GM18858 (cell line): Measurements from ENCODE around the gene RSPH6A.
A peak's percentile ranks its signal among the peaks of the same experiment; 100 is the strongest.

Source experiments
- ATAC-seq: cut with Tn5 transposase; IDR thresholded peaks from one replicate; pipeline ENCODE4 v1.9.1; 2021; ENCODE audit not compliant: unreplicated experiment

RSPH6A gene

GRCh38 chr19:45825917-45826893 lies 11.1 kb upstream of the RSPH6A start:
- no peak for ATAC-seq

- ATAC-seq = no peak
Measured at GRCh38 chr19:45825263-45825605, 10.1 kb upstream of the RSPH6A start.

GRCh38 chr19:45824531-45825262 lies 9.6 kb upstream of the RSPH6A start:
- no peak for ATAC-seq

- no peak for ATAC-seq
Measured at GRCh38 chr19:45824041-45824471, 8.9 kb upstream of the RSPH6A start.

- no peak for ATAC-seq
Measured at GRCh38 chr19:45823182-45823581, 8.1 kb upstream of the RSPH6A start.

- no peak for ATAC-seq
Measured at GRCh38 chr19:45822716-45823115, 7.6 kb upstream of the RSPH6A start.

GRCh38 chr19:45821570-45821969 lies 6.5 kb upstream of the RSPH6A start:
- ATAC-seq = no peak

- ATAC-seq = no peak
Measured at GRCh38 chr19:45821103-45821521, 6.0 kb upstream of the RSPH6A start.

GRCh38 chr19:45820413-45821102 lies 5.5 kb upstream of the RSPH6A start:
- no peak for ATAC-seq

GRCh38 chr19:45819769-45820168 lies 4.7 kb upstream of the RSPH6A start:
- ATAC-seq = no peak

GRCh38 chr19:45817725-45818301 lies 2.7 kb upstream of the RSPH6A start:
- ATAC-seq = no peak

- peak; percentile 73 for ATAC-seq
Measured at GRCh38 chr19:45817010-45817724, 2.1 kb upstream of the RSPH6A start.

GRCh38 chr19:45816236-45817009 lies 1.3 kb upstream of the RSPH6A start:
- ATAC-seq = no peak

- no peak for ATAC-seq
Measured at GRCh38 chr19:45815481-45816216, 541 bp upstream of the RSPH6A start.

GRCh38 chr19:45814166-45814780 lies 835 bp downstream of the RSPH6A start:
- no peak for ATAC-seq

GRCh38 chr19:45812297-45812696 lies 2.8 kb downstream of the RSPH6A start:
- ATAC-seq = no peak

GRCh38 chr19:45809643-45810159 lies 5.4 kb downstream of the RSPH6A start:
- ATAC-seq = no peak

- ATAC-seq = no peak
Measured at GRCh38 chr19:45805719-45806118, 9.4 kb downstream of the RSPH6A start.

GRCh38 chr19:45804959-45805230 lies 10.2 kb downstream of the RSPH6A start:
- ATAC-seq = no peak
